GM23338 (cell line): ENCODE results near the gene TPRG1. TPM values are rescaled to one million over a fixed set of nuclear protein-coding genes. Genes with fewer than 3 reads are reported as not detected.

Source experiments
- ATAC-seq: fragments of 200-7000 bp; cut with Tn5 transposase; 3 replicates; pipeline ENCODE4 v1.9.1; 2020
- DNase-seq: peaks from one replicate; pipeline ENCODE4 v3.0.0-alpha.2; 2015; ENCODE audit warnings: low spot score
- H2AFZ ChIP-seq: fragments of 200-600 bp; sonication (generic); 2 replicates; pipeline ENCODE4 v1.8.0; 2016; ENCODE audit warnings: antibody characterized with exemption, mild to moderate bottlenecking, moderate library complexity
- H3F3A ChIP-seq: fragments of 200-600 bp; sonication (generic); replicated peaks from 2 replicates; pipeline ENCODE4 v1.8.0; 2017; ENCODE audit warnings: antibody characterized with exemption, mixed run types, low read depth
- H3K27ac ChIP-seq: fragments of 200-600 bp; sonication (generic); 2 replicates; pipeline ENCODE4 v1.6.1; 2016; ENCODE audit warnings: low read depth
- H3K27me3 ChIP-seq: fragments of 200-600 bp; sonication (generic); 2 replicates; pipeline ENCODE4 v1.8.0; 2016; ENCODE audit warnings: mild to moderate bottlenecking, mixed run types, moderate library complexity; ENCODE audit not compliant: insufficient read depth
- H3K36me3 ChIP-seq: fragments of 200-600 bp; sonication (generic); 2 replicates; pipeline ENCODE4 v1.8.0; 2016; ENCODE audit warnings: mild to moderate bottlenecking; ENCODE audit not compliant: insufficient read depth
- H3K4me1 ChIP-seq: fragments of 200-600 bp; sonication (generic); 2 replicates; pipeline ENCODE4 v1.8.0; 2016; ENCODE audit warnings: mild to moderate bottlenecking, moderate library complexity; ENCODE audit not compliant: insufficient read depth
- H3K4me2 ChIP-seq: fragments of 200-600 bp; sonication (generic); 2 replicates; pipeline ENCODE4 v1.7.1; 2017; ENCODE audit warnings: mixed run types
- H3K4me3 ChIP-seq: fragments of 200-600 bp; sonication (generic); 2 replicates; pipeline ENCODE4 v1.6.1; 2016; ENCODE audit warnings: mixed run types
- H3K79me2 ChIP-seq: fragments of 200-600 bp; sonication (generic); replicated peaks from 2 replicates; pipeline ENCODE4 v1.8.0; 2017; ENCODE audit warnings: mild to moderate bottlenecking; ENCODE audit not compliant: insufficient read depth
- H3K9me2 ChIP-seq: fragments of 200-600 bp; sonication (generic); 2 replicates; pipeline ENCODE4 v1.8.0; 2017; ENCODE audit not compliant: insufficient read depth
- H4K20me1 ChIP-seq: fragments of 200-600 bp; sonication (generic); replicated peaks from 2 replicates; pipeline ENCODE4 v1.8.0; 2017; ENCODE audit warnings: mild to moderate bottlenecking; ENCODE audit not compliant: insufficient read depth
- H3K27ac Mint-ChIP-seq: 2 replicates; pipeline ENCODE4 v1.8.0; 2020; ENCODE audit warnings: inconsistent platforms, mild to moderate bottlenecking, moderate library complexity, mixed read lengths
- H3K27me3 Mint-ChIP-seq: 3 replicates; pipeline ENCODE4 v1.8.0; 2022; ENCODE audit warnings: low read depth, mild to moderate bottlenecking, moderate library complexity, mixed read lengths, inconsistent platforms; ENCODE audit not compliant: insufficient read depth, poor library complexity
- H3K36me3 Mint-ChIP-seq: 3 replicates; pipeline ENCODE4 v1.8.0; 2021; ENCODE audit warnings: low read depth, mild to moderate bottlenecking, inconsistent platforms, moderate library complexity, mixed read lengths
- H3K4me1 Mint-ChIP-seq: 3 replicates; pipeline ENCODE4 v1.8.0; 2020; ENCODE audit warnings: mild to moderate bottlenecking, inconsistent platforms, mixed read lengths
- H3K4me3 Mint-ChIP-seq: 3 replicates; pipeline ENCODE4 v1.8.0; 2021; ENCODE audit warnings: moderate library complexity, mild to moderate bottlenecking, inconsistent platforms, mixed read lengths
- H3K9me3 Mint-ChIP-seq: 3 replicates; pipeline ENCODE4 v1.8.0; 2020; ENCODE audit warnings: moderate library complexity, mild to moderate bottlenecking, inconsistent platforms, mixed read lengths
- CREB1 ChIP-seq: fragments of 250-450 bp; sonication (Bioruptor Pico); IDR thresholded peaks from 2 replicates; pipeline ENCODE4 v1.5.0; 2020; ENCODE audit warnings: low read depth, mild to moderate bottlenecking, moderate library complexity
- CTCF ChIP-seq, 2 experiments: fragments of 200-600 bp in 1 of 2; sonication (generic) in 1 of 2; conservative IDR thresholded peaks; 2 replicates each; pipeline versions ENCODE4 v1.5.1 to v1.6.1; 2016 to 2017; ENCODE audit warnings: antibody characterized with exemption in 2 of 2, low read depth in 2 of 2, mild to moderate bottlenecking in 2 of 2, moderate library complexity in 1 of 2
- ETS1 ChIP-seq: IDR thresholded peaks from 2 replicates; pipeline ENCODE4 v1.6.1; 2016; ENCODE audit warnings: antibody characterized with exemption
- EZH2 ChIP-seq: fragments of 200-600 bp; sonication (generic); IDR thresholded peaks from one replicate; pipeline ENCODE4 v1.8.0; 2017; ENCODE audit warnings: antibody characterized with exemption, mild to moderate bottlenecking, low read depth; ENCODE audit not compliant: unreplicated experiment
- EZH2phosphoT487 ChIP-seq: fragments of 200-600 bp; sonication (generic); IDR thresholded peaks from one replicate; pipeline ENCODE4 v1.8.1; 2018; ENCODE audit warnings: antibody characterized with exemption; ENCODE audit not compliant: unreplicated experiment
- JUNB ChIP-seq: IDR thresholded peaks from one replicate; pipeline ENCODE4 v1.6.1; 2016; ENCODE audit warnings: antibody characterized with exemption; ENCODE audit not compliant: unreplicated experiment
- NANOG ChIP-seq: IDR thresholded peaks from 2 replicates; pipeline ENCODE4 v1.6.1; 2016; ENCODE audit warnings: antibody characterized with exemption, borderline replicate concordance
- POLR2AphosphoS5 ChIP-seq: IDR thresholded peaks from 2 replicates; pipeline ENCODE4 v1.6.1; 2016; ENCODE audit warnings: antibody characterized with exemption, low read depth
- REST ChIP-seq: IDR thresholded peaks from one replicate; pipeline ENCODE4 v1.6.1; 2018; ENCODE audit warnings: antibody characterized with exemption; ENCODE audit not compliant: unreplicated experiment
- STAT1 ChIP-seq: IDR thresholded peaks from one replicate; pipeline ENCODE4 v1.6.1; 2016; ENCODE audit warnings: antibody characterized with exemption; ENCODE audit not compliant: unreplicated experiment
- ZNF114 ChIP-seq: fragments of 250-450 bp; sonication (Bioruptor Pico); IDR thresholded peaks from 2 replicates; pipeline ENCODE4 v1.5.0; 2020; ENCODE audit warnings: mild to moderate bottlenecking, moderate library complexity
- ZNF331 ChIP-seq: fragments of 250-450 bp; sonication (Bioruptor Pico); IDR thresholded peaks from 2 replicates; pipeline ENCODE4 v1.5.0; 2020; ENCODE audit warnings: low read depth, mild to moderate bottlenecking, moderate library complexity
- ZNF462 ChIP-seq: fragments of 250-450 bp; sonication (Bioruptor Pico); IDR thresholded peaks from 2 replicates; pipeline ENCODE4 v1.5.0; 2020; ENCODE audit warnings: mild to moderate bottlenecking, moderate library complexity
- polyA plus RNA-seq: library from polyadenylated mRNA; unstranded; fragments of >200 nt; fragmentation: Nextera tagmentation; extraction: Ambion mirVana; gene quantifications from 2 replicates; pipeline ENCODE4 v1.2.1, GENCODE V29; 2016
- total RNA-seq: library from RNA; depleted of rRNA; stranded (reverse); fragments of >200 nt; shearing (Covaris generic); gene quantifications from 2 replicates; pipeline ENCODE4 v1.2.3, GENCODE V29; 2014

Gene TPRG1
- total and polyA plus RNA-seq, 2 experiments from 2014 or later = 0.74 to 1.7 TPM

GRCh38 chr3:189133768-189134167 lies 38.0 kb upstream of the TPRG1 start:
- Histone ChIP-seq H4K20me1 (no peaks in the 10 kb centered on the region), H2AFZ (no peak overlapping the region), H3K4me2 (no peak overlapping the region), H3K27me3 (no peaks in the 10 kb centered on the region), H3F3A (no peaks in the 10 kb centered on the region), H3K36me3 (no peaks in the 10 kb centered on the region), H3K9me2 (no peaks in the 10 kb centered on the region), H3K79me2 (no peaks in the 10 kb centered on the region), H3K27ac (no peak overlapping the region), H3K4me1 (no peaks in the 10 kb centered on the region), H3K4me3 (no peak overlapping the region)
- ATAC-seq = no peak
- no peaks in the 10 kb centered on the region for H3K36me3 Mint-ChIP-seq
- H3K4me3 Mint-ChIP-seq = no peak overlapping the region
- no peak for DNase-seq
- no peaks in the 10 kb centered on the region for H3K27me3 Mint-ChIP-seq
- no peaks in the 10 kb centered on the region for H3K4me1 Mint-ChIP-seq
- H3K27ac Mint-ChIP-seq = no peak overlapping the region
- TF ChIP-seq ETS1 (no peak), EZH2 (no peak), CREB1 (CRISPR knock-in tag) (no peak), POLR2AphosphoS5 (no peak), ZNF462 (no peak), ZNF331 (CRISPR knock-in tag) (no peak), NANOG (no peak), EZH2phosphoT487 (no peak), JUNB (no peak), STAT1 (no peak), CTCF (conservative IDR thresholded peaks at IDR 0.05; ENCODE audit: low read depth in 2 of 2) (no peak), REST (no peak), ZNF114 (CRISPR knock-in tag) (no peak)
- H3K9me3 Mint-ChIP-seq = no peaks in the 10 kb centered on the region
